GM12873 (cell line): ENCODE data around the gene FBXO46.
A peak's percentile ranks its signal among the peaks of the same experiment; 100 is the strongest.

Experiments
- CTCF ChIP-seq: IDR thresholded peaks from 2 replicates; pipeline ENCODE4 v1.5.1; 2012; ENCODE audit warnings: low read depth, mild to moderate bottlenecking, moderate library complexity, low read length, control low read depth; ENCODE audit not compliant: insufficient read depth; ENCODE audit errors: missing control alignments

FBXO46 gene

GRCh38 chr19:45753548-45753947 is 22.9 kb upstream of the FBXO46 start:
- peak; percentile 10 for TF ChIP-seq CTCF

- no peak for TF ChIP-seq CTCF
Measured at GRCh38 chr19:45752639-45753038, 21.9 kb upstream of the FBXO46 start.

GRCh38 chr19:45747513-45747912 is 16.8 kb upstream of the FBXO46 start:
- TF ChIP-seq CTCF = no peak

- no peak for TF ChIP-seq CTCF
Measured at GRCh38 chr19:45746866-45747265, 16.2 kb upstream of the FBXO46 start.

GRCh38 chr19:45745606-45746005 is 14.9 kb upstream of the FBXO46 start:
- TF ChIP-seq CTCF = no peak

GRCh38 chr19:45742969-45743368 is 12.3 kb upstream of the FBXO46 start:
- no peak for TF ChIP-seq CTCF

GRCh38 chr19:45739498-45740439 is 9.1 kb upstream of the FBXO46 start:
- no peak for TF ChIP-seq CTCF
